Measurements from ENCODE around the gene CARD11.

The CARD11 gene

DNA sequence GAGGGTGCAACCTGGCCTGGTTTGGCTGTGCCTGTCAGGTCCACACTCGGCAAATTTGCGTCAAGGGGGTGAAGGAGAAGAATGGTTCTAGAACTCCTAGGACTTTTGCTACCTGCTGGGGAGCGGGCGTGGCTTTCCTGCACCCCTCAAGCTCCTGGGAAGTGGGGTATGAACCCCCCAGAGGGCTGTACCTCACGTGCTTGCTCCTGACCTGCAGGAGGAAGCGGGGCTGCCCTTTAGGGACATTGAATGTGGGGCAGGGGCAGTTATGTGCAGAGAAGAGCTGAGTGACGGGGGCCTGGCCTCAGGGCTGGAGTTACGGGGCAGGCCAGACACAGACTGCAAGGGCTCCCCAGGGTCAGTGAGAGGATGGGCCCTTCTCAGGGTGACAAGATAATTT lies 138.2 kb downstream of the CARD11 start:
- no peak for DNase-seq (ENCODE audit: low spot score)

- DNase-seq (ENCODE audit: low spot score): no peak
Observed at GRCh38 chr7:2905027-2905426, 138.6 kb downstream of the CARD11 start.

DNA sequence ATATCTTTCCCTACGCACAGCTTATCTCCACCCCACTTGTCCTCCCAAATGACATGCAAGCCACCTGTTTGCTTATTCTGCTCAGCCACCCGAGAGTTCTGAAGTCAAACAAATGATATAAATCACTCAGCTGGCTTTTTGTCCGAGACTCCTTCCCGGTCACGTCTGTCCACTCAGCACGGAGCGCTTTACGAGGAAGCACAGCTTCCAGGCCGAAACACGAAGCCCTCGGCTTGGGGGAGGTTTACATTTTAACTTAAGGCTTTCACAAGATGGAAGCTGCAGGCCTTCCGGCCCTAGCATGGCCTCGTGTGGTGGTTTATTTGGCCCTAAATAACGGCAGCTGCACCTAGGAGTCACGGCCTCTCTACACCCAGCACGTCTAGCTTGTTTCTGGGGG lies 139.5 kb downstream of the CARD11 start:
- DNase-seq (ENCODE audit: low spot score): no peak

DNA sequence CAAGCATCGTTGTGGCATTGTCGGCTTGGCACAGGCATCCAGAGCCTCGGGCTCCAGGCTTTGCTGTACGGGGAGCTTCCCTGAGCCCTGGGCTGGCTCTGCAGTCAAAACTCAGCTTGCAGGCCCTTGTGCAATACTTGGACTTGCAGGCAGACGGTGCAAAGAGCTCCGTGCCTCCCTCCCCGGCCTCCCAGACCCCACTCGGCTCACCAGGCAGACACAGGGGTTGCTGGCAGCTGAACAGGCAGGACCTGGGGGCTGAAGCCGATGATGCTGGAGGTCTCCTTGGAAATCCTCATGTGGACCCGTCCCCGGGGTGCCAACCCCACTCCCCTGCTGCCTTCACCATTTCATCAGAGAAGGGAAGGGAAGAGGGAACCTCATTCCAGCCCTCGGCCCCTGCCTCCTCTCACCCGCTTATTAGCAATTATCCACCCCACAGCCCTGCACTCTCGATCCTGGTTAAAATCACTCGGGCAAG lies 139.9 kb downstream of the CARD11 start:
- DNase-seq (ENCODE audit: low spot score): no peak

DNA sequence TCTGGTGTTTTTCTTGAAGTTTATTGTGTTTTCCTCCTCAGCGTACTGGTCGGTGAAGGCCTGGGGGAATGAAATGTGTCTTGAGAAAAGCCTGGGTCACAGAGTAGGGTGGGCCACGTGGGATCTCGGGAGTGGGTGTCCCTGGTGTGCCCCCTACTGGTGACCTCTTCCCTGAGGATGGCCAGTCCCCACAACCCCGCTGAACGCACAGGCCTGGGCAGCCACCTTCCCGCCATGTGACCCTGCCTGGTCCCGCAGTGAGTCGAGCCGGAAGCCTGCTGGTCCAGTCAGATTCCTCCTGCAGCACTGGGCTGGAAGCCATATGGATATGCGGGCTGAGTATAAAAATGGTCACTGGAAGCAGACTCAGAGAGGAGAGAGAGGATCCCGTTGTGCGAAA lies 146.6 kb downstream of the CARD11 start:
- DNase-seq (ENCODE audit: low spot score): no peak

- no peak for DNase-seq (ENCODE audit: low spot score)
Observed at GRCh38 chr7:2896131-2896530, 147.5 kb downstream of the CARD11 start.

- no peak for DNase-seq (ENCODE audit: low spot score)
Observed at GRCh38 chr7:2894118-2894940, 149.3 kb downstream of the CARD11 start.

- no peak for DNase-seq (ENCODE audit: low spot score)
Observed at GRCh38 chr7:2893411-2893861, 150.2 kb downstream of the CARD11 start.

DNA sequence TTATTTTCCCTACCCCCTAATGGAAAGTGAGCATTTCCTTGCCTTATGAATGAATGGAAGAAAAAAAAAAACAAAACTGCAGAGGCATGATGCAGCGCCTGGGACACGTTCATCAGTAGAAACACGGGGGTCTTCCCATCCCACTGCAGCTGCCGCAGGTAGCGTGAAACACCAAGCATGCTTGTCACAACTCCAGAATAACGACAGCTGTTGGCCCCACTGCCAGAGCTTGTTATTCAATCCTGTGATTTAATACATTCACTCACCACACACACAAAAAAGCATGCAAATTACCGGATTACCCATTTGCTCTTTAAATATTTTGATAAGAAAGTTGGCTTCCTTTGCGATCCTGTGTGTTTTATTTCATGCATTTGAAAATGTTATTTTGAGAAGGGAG lies 151.1 kb downstream of the CARD11 start:
- no peak for DNase-seq (ENCODE audit: low spot score)

- DNase-seq (ENCODE audit: low spot score): no peak
Observed at GRCh38 chr7:2887816-2888215, 155.9 kb downstream of the CARD11 start.

DNA sequence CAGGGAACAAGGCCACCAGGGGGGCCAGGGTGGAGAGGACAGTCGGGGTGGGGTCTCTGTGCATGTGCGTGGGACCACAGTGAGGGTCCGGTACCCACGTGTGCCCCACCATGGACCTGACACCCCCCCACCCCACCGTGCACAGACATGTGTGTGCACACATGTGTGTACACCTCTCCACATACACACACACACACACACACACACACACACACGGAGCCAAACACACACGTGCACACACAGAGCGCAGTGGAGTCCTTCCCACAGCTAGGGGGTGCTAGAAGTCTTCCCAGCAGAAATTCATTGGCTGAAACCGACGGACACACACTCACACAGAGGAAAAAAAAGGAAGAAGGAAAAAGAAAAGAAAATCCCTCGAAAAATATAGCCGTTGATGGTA lies 156.8 kb downstream of the CARD11 start:
- no peak for DNase-seq (ENCODE audit: low spot score)

DNA sequence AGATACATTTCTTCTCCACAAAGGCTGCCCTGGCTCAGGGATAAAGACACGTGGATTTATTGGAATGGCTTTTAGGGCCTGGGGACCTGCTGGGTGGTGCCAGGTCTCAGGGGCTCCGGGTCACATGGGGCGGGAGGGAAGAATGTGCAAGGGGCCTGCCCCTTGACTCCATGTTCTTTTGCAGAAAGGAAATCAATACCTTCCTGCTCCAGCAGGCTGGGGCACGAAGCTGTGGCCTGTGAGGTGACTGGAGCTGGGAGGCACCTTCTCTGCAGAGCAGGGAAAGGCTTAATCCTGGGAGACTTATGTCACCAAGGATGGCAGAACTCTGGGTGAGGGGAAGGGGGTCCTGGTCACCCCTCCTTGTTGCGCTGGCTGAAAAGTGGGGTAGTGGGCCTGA lies 157.3 kb downstream of the CARD11 start:
- no peak for DNase-seq (ENCODE audit: low spot score)

- DNase-seq (ENCODE audit: low spot score): no peak
Observed at GRCh38 chr7:2884161-2884560, 159.5 kb downstream of the CARD11 start.

DNA sequence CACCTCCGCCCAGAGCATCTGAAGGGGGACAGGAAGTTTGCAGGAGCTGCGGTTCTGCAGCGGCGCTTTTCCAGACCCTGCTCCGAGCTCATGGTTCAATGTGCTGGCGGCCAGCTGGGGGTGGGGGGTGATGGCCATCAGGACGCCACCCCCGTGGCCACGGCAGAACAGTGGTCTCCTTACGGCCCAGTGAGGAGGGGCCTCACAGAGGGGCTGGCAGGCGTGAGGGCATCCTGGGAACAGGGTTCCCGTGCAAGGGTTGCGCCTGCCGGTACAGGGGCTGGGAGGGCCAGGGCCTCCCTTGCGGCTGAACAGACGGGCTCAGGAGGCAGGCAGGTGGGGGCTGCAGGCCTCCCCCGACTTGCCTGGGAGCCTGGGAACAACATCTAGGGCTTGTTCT lies 160.6 kb downstream of the CARD11 start:
- DNase-seq (ENCODE audit: low spot score): no peak

- no peak for DNase-seq (ENCODE audit: low spot score)
Observed at GRCh38 chr7:2882111-2882510, 161.6 kb downstream of the CARD11 start.

DNA sequence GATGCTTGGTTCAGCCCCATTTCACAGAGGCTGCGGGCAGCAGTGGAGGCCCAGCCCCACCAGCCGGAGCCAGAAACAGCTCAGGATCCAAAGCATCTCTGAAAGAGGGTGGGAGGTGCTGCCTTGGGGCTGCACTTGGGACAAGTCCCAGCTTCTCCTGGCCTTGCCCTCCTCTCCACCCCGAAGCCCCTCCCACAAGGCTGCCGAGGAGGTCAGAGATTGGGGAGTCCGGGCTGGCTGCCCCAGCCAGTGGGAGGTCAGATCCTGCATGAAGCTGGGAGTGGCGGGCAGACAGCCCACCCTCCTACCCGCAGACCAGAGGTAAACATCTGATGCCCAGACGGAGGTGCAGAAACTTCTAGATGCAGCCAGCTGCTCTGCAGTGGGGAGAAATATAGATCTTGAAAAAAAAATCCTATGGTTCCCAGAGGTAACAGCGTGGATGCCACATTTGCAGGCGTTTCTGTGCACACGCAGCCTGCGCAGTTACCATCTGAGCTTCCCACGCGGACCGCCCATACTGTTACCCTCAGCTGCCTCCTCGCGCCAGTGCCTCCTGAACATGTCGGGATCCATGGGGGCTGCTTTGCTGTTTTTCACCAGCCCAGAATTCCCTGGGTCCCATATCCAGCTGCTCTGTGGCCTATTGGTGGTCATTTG lies 162.7 kb downstream of the CARD11 start:
- DNase-seq (ENCODE audit: low spot score): no peak

DNA sequence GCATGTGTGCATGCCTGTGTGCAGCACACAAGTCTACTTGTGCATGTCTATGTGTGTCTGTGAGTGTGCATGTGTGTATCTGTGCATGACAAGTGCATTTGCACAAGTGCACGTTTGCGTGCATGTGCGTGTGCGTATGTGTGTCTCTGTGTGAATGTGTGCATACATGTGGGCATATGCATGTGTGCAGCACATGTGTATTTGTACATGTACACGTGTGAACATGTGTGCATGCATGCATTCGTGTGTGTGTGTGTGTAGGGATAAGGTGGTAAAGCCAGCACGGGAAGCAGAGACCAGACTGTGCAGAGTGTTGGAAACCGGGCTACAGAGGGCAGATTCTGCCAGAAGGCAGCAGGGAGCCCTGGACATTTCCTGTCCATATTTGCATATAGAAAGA lies 163.6 kb downstream of the CARD11 start:
- no peak for DNase-seq (ENCODE audit: low spot score)

- DNase-seq (ENCODE audit: low spot score): no peak
Observed at GRCh38 chr7:2879354-2879753, 164.3 kb downstream of the CARD11 start.

DNA sequence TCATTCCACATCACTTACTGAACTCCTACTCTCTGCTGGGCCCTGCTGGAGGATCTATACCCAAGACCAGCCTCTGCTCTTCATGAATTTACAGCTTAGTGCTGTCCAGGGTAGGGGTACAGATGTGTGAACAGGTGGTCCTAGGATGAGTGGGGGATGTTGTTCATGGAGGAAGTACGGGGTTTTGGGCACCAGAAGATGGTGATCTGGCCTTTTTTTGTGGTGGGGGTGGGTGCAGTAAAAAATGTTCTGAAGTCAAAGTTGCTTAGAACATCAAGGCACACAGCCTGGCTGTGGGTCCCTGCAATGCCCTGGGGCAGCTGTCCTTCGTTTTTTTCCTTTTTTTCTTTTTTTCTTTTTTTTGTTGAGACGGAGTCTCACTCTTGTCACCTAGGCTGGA lies 165.4 kb downstream of the CARD11 start:
- DNase-seq (ENCODE audit: low spot score): no peak

DNA sequence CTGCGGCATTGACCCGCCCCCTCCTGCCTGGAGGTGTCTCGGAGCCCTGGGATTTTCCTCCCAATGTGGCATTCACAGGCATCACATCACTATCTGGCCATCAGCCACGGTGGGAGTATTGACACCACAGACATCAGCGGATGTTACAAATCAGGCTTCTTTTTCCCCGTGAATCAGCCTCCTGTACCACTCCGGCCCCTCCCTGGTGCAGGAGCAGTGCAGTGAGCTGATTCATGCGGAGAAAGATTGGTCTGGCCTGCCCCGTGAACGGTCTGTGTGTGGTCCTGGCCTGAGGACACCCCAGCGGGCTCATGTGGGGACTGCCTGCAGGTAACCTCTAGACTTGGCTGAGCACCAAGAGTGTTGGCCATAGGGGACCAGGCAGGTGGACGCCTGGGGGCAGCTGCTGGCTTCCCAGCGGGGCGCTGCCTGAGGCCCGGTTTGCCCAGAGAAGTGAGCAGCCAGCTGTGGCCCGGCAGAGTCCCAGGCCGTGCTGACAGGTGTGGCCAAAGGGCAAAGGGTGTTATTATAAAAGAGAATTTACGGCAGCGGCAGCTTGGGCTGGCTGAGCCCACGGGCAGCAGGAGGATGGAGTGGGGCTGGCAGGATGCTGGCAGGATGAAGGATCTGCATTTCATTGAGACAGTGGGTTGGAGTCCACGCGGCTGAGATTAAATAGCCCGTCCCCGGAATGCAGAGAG lies 167.5 kb downstream of the CARD11 start:
- no peak for DNase-seq (ENCODE audit: low spot score)

GRCh38 chr7:2873686-2874551 lies 169.7 kb downstream of the CARD11 start:
- DNase-seq (ENCODE audit: low spot score): no peak

DNA sequence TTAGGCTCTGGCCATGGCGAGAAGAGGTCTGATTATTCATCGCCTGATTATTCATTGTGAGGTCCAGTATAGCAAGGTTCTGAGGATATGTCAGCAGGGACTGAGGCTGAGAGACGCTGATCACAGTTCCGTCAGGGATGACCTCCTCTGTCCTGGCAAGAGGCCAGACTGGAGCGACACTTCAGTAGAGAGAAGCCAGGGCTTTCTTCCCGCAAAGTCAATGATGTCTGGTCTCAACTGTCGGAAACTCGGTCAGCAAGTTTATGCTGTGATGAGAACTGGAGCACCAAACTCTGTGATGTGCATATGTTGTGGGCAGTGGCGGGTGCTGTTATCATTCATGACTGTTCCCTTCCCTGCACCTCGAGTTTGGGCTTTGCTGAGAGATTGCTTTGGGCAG lies 170.5 kb downstream of the CARD11 start:
- DNase-seq (ENCODE audit: low spot score): no peak
